Measurements from ENCODE around the gene C3orf80.
"Not testable (repeated sequence)": the region's sequence is repeated elsewhere in the genome, so short reads cannot be mapped to it uniquely, and the experiment has no call there.

C3orf80 gene

DNA sequence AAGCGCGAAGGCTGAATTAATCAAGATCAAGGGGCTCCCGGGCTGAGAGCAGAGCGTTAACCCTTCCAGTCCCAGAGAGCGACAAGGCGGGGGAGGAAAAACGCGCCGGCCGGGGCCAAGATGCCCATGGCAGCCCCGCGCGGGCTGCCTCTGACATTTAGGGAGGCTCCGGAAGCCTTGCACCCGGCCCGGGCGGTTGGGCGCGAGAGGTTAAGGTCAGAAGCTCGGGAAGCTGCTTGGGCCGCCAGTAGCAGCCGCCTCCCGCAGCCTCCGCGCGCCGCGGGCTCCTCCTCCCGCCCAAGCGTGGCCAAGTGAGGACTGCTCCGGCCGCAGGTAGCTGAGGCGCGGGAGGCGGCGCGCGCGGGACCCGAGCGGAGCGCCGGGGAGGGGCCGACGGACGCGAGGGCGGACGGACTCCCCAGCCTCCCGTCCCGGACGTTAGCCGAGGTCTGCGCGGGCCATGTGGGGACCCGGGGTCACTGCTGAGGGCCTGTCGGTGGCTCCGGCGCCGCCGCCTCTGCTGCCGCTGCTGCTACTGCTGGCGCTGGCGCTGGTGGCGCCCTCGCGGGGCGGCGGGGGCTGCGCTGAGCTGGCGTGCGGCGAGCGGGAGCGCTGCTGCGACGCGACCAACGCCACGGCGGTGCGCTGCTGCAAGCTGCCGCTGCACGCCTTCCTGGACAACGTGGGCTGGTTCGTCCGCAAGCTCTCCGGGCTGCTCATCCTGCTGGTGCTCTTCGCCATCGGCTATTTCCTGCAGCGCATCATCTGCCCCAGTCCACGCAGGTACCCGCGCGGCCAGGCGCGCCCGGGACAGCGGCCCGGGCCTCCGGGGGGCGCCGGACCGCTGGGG, at the start of gene C3orf80:
Gene C3orf80, plus strand, starts transcription at position 247 of the 850 bp plus-strand sequence. Its CDS starts 214 bp downstream, at position 461.
- DNase-seq: peak; percentile 83

- no peak for DNase-seq
These were observed 48.3 kb upstream of the C3orf80 start for GRCh38 chr3:160176923-160177322.

DNA sequence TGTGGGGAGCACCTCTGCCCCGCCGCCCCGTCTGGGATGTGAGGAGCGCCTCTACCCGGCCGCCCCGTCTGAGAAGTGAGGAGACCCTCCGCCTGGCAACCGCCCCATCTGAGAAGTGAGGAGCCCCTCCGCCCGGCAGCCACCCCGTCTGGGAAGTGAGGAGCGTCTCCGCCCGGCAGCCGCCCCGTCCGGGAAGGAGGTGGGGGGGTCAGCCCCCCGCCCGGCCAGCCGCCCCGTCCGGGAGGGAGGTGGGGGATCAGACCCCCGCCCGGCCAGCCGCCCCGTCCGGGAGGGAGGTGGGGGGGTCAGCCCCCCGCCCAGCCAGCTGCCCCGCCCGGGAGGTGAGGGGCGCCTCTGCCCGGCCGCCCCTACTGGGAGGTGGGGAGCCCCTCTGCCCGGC, 46.6 kb upstream of the C3orf80 start:
- not testable (repeated sequence) for DNase-seq

DNA sequence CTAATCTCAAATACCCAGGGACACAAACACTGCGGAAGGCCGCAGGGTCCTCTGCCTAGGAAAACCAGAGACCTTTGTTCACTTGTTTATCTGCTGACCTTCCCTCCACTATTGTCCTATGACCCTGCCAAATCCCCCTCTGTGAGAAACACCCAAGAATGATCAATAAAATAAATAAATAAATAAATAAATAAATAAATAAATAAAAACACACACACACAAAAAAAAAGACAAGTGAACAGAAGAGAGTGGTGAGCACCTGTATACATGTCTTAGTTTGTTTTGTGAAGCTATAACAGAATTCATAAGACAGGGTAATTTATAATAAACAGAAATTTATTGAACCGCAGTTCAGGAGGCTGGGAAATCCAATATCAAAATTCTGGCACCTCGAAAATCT, 45.8 kb upstream of the C3orf80 start:
- DNase-seq: not testable (repeated sequence)

GRCh38 chr3:160179906-160180305, 45.3 kb upstream of the C3orf80 start:
- no peak for DNase-seq

DNA sequence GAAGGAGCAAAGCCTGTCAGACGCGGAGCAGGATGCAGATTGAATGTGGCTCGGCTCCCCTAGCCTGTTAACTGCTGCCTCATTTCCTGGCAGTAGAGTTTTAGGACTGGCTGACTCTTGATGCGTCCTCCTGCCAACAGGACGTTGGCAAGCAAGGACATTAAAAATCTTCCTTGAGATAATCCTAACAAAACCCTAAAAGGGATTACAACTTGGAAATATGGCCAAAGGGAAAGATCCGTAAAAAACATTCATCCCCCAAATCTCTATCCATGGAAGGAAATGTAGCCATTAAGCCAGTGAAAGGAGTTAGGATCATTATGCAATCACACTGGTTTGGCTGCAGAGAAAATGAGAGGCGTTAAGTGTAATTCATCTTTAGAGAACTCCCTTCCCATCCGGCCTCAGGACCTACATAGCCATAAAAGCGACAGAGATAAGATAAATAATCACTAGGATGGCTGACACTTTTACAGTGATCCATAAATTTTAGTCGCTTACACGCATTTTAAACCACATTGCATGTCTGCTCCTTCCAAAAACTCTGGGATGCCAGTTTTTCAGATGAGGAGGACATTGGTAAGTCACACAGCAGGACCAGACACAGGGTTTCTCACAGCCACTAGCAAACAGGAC, 44.5 kb upstream of the C3orf80 start:
- no peak for DNase-seq

- DNase-seq: no peak
These were observed 41.7 kb upstream of the C3orf80 start for GRCh38 chr3:160183345-160184076.

- no peak for DNase-seq
These were observed 40.6 kb upstream of the C3orf80 start for GRCh38 chr3:160184655-160185054.

GRCh38 chr3:160185751-160186150, 39.5 kb upstream of the C3orf80 start:
- DNase-seq: no peak

DNA sequence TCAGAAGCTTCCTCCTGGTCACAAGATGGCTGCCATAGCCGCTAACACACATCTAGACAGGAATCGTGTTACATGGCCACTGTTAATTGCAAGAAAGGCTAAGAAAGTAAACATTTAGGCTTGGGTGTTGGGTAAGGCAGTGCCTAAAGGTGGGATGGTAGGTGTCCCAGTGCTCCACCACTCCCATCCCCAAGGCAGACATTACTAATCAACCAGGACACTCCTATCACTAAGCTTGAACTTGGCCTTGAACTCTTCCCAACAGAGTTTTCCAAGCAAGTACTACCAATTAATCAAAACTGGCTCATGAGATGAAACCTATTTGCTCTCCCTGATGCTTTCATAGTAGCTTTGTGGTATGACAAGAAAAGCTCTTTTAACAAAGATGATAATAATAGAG, 37.9 kb upstream of the C3orf80 start:
- no peak for DNase-seq

DNA sequence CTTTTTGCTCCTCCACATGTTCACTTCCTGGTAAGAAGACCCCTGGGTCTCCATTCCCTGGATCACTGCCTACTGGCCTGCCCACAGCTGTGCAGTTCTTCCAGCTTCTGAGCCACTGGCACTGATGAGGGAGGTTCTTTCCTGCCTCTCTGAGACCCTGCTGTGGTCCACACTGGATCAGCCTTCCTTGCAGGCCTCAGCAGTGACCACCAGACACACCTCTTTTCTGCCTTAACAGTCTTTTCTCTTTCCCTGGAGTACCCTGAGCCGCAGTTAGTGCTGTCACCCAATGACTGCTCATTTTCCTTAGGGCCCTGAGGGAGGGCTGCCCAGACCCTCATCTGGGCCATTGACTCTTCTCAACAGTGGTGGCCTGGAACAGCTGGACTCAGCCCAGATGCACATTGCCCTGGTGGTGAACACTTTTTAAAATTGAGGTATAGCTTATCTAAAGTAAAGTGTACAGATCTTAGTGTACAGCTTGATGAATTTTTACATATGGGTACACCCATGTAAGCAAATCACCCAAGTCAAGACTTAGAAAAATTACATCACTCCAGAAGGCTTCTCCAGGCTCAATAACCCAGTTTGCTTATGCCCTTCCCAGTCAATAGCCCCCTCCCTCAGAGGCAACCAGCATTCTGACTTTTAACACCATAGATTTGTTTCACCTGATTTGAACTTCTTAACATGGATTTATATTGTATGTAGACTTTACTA, 32.8 kb upstream of the C3orf80 start:
- no peak for DNase-seq

DNA sequence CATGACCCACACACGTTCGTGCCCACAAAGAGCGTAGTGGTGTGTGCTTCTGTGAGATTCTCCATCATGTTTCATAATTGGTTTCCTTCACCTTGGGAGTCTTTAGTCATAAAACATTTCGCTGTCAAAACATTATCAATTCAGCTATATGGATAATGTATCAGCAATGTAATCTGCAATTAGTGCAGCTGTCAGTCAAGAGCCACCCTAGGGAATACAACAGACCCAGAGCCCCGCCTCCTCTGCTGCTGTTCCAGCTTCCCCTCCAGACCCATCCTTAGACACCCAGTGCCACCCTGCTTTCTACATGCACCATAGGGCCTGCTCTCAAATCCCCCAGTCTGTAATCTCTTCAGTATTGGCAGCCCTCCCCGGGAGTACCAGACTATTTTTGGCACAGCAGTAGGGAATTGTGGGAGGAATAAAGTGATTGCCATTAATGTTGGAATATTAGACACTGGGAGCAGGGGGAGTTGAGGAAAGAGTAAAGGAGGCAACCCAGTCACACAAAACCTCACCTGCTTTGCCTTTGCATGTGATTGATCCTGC, 31.5 kb upstream of the C3orf80 start:
- no peak for DNase-seq

- DNase-seq: no peak
These were observed 30.8 kb upstream of the C3orf80 start for GRCh38 chr3:160194438-160194837.

GRCh38 chr3:160195106-160195505, 30.1 kb upstream of the C3orf80 start:
- DNase-seq: no peak

GRCh38 chr3:160196511-160197104, 28.6 kb upstream of the C3orf80 start:
- DNase-seq: no peak

GRCh38 chr3:160199108-160199507, 26.1 kb upstream of the C3orf80 start:
- no peak for DNase-seq

GRCh38 chr3:160200353-160200752, 24.9 kb upstream of the C3orf80 start:
- DNase-seq: peak; percentile 3

DNA sequence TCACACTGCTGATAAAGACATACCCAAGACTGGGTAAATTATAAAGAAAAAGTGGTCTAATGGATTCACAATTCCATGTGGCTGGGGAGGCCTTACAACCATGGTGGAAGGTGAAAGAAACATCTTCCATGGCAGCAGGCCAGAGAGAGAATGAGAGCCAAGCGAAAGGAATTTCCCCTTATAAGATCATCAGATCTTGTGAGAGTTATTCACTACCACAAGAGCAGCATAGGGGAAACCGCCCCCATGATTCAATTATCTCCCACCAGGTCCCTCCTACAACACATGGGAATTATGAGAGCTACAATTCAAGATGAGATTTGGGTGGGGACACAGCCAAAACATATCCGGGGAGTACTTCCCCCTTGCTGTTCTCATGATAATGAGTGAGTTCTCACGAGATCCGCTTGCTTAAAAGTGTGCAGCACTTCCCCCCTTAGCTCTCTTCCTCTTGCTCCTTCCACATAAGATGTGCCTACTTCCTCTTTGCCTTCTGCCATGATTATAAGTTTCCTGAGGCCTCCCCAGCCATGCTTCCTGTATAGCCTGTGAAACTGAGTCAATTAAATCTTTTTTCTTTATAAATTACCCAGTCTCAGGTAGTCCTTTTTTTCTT, 20.7 kb upstream of the C3orf80 start:
- DNase-seq: not testable (repeated sequence)

- DNase-seq: no peak
These were observed 19.6 kb upstream of the C3orf80 start for GRCh38 chr3:160205606-160206005.

GRCh38 chr3:160210341-160210740, 14.9 kb upstream of the C3orf80 start:
- DNase-seq: no peak

DNA sequence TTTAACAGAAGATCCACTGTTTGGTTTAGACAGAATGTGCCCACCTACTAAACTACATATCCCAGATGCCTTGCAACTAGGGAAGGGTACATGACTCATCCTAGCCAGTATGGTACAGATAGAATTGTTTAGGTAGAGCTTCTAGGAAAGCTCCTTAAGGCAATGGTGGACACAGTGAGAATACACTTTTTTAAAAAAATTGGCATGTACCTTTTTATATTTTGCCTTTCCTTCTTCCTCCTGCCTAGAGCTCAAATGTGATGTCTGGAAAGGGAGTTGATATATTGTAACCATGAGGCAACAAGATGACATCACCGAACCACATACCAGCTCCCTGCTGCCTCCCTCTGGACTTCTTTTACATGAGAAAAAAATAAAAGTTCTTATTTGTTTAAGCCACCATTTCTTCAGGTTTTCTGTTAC, 14.4 kb upstream of the C3orf80 start:
- peak; percentile 48 for DNase-seq

DNA sequence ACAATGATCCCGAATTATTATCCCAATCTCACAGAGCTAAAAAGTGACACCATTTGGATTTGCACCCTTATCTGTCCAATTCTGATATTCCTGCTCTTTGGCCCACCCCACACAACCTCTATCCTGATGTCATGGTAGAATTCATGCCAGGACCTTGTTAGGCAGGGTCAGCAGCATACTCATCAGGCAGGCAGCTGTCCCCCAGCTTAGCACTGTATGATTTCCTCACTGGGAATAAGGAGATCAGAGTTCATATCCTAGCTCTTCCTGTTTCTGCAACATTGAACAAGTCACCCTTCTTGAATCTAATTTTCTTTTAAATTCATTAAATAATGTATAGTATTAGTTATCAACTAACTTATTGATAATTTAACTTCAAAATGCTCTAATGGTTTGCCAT, 12.0 kb upstream of the C3orf80 start:
- no peak for DNase-seq

Data from DMS53 (cell line).